NCI-H446 treated with DMSO at 0.1 percent for 48 hours (cell line): ENCODE measurements around the gene SMYD2.
A peak's percentile ranks its signal among the peaks of the same experiment; 100 is the strongest.

ENCODE experiments used
- DNase-seq: peaks from one replicate; lab custom pipeline; 2025; lab: John Stamatoyannopoulos, UW

The SMYD2 gene, protein sequence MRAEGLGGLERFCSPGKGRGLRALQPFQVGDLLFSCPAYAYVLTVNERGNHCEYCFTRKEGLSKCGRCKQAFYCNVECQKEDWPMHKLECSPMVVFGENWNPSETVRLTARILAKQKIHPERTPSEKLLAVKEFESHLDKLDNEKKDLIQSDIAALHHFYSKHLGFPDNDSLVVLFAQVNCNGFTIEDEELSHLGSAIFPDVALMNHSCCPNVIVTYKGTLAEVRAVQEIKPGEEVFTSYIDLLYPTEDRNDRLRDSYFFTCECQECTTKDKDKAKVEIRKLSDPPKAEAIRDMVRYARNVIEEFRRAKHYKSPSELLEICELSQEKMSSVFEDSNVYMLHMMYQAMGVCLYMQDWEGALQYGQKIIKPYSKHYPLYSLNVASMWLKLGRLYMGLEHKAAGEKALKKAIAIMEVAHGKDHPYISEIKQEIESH

DNA sequence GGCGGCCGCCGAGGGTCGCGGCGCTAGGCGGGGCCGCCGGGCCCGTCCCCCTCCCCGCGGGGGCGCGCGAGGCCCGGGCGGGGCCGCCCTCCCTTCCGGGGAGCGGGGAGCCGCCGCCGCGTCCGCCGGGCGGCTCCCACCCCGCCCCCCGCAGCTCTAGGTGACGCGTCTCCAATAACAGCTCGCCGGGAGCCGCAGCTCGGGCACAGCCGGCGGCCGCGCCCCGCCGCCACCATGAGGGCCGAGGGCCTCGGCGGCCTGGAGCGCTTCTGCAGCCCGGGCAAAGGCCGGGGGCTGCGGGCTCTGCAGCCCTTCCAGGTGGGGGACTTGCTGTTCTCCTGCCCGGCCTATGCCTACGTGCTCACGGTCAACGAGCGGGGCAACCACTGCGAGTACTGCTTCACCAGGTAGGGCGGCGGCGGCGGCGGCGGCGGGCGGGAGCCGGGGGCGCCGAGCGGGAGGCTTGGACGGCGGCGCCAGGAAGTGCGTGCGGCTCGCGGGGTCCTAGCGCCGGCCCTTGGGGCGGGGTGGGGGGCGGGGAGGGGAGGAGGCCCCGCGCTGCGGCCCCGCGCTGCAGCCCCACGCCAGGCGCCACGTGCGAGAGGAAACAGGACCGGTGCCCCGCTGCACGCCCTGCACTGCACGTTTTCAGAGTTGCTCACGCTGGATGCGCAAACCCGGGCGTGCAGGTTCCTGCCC is at the start of gene SMYD2:
TSS of gene SMYD2 (plus strand) at position 139 of the 699 bp plus-strand sequence. CDS start at position 235, 96 bp downstream.
- DNase-seq, result peak; percentile 47

DNA sequence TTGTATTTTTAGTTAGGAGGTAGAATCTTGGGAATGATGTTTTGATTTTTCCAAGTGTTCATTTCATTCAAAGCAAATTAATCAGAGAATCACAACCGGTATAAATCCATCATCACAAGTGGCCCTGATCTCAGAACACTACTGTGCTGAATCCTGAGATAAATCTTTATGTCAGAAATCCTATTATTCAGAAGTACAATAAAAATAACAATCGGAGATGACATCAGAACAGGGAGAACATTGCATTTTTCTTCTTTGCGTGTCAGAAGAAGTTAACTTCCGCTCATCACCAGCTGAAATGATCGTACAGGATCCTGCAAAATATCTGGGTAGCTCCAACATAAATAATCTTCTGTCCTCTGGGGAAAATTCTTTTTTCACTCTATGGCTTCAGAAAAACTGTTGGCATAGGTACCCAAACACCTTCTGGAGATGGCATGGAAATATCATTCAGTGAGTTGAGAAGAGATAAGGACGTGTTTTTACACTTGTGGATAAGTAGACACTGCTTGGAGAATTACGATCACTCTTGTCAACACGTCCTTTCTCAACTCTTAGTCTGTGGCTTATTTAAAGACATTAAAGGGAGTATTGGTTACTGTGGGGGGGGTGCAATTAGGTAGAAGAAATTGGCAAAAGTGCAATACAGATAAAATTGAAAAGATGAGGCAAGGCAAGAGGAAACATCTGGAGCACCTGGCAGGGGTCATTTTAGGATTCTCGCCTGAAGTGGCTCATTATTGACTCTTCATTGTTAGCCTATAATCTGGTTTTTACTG is 46.9 kb upstream of the SMYD2 start:
- DNase-seq, result no peak

DNA sequence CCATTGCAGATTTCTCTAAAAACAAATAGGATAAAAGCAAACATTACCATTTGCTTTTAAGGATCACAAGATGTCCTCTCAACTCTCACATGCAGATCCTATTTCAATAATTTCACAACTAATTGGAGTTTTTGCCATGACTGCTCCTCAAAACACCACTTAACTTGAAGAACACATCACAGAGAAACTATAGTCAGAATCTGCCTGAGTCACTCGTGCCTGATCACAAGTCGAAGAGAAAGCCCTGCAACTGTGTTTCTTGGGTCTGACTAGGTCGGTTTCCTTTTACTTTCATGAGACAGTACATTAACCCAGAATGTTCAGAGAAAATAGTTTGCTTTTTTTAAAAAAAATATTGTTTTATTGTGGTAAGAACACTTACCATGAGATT is 46.3 kb upstream of the SMYD2 start:
- no peak for DNase-seq

DNA sequence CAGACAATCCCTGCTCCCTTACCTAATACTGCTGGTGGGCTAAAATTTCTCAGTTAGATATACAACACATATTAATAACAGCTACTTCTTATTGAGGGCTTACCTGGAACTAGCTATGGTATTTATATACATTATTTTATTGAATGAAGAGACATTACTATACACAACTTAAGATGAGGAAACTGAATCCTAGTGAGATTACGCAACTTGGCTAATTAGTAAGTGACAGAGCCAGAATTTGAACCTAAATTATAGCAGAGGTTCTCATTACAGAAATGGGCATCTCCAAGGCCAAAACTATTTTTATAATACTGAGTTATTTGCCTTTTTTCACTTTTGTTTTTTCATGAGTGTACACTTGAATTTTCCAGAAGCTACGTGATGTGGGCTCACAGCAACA is 44.5 kb upstream of the SMYD2 start:
- no peak for DNase-seq

DNA sequence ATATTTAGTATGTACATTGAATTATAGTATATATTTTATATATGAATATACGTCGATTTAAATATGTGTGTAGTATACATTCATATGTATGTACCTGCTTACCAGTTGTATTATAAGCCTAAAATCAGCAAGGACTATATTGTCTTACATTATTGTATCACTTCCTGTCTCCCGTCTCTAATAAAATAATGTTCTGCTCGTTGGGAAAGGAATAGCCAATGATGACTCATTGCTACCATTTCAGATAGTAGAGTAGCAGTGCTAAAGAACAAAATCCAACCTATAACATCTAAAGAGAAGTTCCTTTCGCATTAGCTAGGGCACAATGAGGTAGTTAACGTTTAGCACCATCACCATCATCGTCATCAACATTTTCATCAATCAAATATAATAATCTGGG is 39.9 kb upstream of the SMYD2 start:
- no peak for DNase-seq

DNA sequence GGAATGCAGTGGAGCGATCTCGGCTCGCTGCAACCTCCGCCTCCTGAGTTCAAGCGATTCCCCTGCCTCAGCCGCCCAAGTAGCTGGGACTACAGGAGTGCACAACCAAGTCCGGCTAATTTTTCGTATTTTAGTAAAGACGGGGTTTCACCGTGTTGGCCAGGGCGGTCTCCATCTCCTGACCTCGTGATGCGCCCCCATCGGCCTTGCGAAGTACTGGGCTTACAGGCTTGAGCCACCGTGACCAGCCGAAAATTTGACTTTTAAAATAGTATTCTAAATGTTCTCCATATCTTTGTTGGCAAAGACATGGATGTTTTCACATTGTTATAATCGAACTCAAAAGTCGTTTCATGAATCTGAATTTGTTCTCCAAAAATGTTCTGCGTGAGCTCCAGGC is 36.7 kb upstream of the SMYD2 start:
- no peak for DNase-seq

DNA sequence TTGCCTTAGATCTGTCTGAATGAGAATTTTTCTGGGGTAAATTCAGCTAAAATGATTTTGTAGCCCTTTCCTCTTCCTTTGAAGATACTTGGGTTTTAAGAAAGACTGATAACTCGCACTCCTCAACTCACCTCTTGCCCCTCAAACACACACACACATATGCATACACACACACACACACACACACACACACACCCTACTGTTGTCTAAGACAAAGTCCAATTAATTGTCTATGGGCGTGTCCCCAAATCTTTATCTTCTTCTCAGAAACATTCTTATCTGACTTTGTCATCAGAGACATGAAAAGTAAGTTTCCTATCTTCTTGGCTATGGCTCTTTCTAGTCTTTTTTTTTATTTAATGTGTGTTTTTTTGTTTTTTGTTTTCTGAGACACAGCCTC is 36.1 kb upstream of the SMYD2 start:
- DNase-seq, result no peak

DNA sequence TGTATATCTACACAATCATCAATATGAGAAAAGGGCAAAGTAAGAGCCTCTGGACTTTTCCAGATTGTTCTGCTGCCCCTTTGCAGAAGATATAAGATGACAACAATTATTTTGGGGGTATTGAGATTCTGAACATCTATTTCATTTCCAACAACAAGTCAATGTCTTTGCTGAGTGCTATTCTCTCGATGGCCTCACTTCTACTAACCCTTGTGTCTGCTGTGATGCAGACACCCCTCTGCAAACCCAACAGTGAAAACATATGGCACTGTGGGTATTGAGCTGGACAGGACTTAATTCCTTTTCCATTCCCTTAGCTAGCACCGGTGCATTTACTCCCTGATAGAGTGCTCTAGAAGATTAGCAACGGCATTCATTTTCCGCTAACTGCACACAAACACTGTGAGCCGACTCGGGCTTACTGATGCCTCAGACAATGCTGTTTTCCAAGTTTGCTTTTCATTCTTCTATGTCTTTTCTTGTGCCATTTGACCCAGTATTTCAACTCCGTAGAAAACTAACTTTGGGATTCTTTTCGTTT is 33.4 kb upstream of the SMYD2 start:
- DNase-seq, result no peak

DNA sequence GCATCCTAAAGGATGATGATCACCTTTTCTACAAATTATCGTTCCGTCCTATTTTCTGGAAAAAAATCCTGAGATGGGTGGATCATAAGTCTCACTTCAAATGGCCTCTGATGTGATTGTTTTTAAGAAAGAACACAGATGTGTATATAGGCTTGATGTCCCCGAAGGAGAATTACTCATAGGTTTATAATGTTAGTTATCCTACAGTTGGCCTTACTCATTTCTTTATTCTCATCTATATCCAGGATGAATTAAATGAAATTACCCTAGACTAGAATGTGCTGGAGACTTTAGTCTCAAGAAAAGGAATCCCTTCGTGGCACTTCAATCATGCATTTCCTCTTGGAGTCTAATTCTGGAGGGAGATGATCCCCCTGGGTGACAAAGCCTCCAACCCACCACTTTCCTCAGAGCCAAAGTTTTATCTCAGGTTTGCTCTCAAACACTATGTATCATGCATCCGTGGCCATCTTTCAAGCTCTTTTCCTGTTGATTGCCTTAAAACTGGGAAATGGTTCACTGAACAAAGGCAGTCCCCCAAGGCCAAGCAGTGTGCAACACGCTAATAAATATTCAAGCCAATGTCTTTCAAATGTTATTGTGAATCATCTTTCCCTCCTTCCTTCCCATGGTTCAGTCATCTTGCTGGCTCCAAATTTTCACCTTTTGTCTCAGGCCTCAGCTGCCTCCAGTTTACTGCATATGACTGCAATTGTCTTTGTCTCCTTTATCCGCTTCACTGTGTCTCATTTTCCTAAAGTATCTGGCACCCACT is 32.5 kb upstream of the SMYD2 start:
- no peak for DNase-seq

DNA sequence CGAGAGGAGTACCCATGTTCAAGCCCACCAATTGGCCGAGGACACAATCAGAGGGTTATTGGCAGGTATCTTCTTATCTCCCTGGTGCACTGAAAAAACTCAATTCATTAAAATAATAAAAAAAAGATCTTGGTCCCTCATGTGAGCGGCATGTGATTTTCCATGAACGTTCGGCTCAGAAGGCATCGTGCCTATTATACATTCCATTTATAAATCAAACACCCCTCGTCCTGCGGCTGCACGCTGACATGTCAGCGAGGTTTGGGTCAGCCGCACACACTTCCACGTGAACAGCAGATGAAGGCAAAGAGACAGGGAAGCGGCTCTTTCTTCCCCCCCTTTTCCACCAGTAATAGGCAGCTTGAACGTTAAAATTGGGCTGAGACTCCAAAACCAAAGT is 31.3 kb upstream of the SMYD2 start:
- no peak for DNase-seq

DNA sequence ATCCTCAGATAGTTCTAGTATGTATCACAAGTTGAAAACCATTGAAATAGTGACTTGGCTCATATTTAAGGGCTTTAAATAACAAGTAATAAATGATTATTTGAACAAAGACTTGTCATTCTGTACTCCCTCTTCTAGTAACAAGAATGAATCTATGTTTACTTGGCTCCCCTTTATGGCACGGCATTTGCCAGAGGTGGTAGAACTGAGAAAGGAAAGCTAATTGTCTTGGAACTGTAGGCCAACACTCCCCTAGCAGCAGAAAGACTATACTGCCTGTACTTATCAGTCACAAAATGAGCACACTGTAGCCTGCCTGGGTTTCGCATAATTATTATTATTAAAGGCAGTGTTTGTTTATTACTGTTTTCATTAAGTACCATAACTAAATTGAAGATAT is 29.6 kb upstream of the SMYD2 start:
- no peak for DNase-seq

DNA sequence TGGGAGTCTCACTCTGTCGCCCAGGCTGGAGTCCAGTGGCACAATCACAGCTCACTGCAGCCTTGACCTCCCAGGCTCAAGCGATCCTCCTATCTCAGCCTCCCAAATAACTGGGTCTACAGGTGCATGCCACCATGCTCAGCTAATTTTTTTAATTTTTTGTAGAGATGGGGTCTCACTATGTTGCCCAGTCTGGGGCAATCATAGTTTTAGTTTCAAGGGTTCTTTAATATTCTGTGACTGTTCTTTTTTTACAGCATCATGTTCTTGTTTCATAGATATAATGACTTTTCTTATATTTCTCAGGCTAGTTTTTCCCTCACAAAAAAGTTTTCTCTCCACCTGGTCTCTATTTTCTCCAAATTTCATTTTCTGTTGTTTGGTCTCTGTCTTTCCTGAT is 25.4 kb upstream of the SMYD2 start:
- no peak for DNase-seq

DNA sequence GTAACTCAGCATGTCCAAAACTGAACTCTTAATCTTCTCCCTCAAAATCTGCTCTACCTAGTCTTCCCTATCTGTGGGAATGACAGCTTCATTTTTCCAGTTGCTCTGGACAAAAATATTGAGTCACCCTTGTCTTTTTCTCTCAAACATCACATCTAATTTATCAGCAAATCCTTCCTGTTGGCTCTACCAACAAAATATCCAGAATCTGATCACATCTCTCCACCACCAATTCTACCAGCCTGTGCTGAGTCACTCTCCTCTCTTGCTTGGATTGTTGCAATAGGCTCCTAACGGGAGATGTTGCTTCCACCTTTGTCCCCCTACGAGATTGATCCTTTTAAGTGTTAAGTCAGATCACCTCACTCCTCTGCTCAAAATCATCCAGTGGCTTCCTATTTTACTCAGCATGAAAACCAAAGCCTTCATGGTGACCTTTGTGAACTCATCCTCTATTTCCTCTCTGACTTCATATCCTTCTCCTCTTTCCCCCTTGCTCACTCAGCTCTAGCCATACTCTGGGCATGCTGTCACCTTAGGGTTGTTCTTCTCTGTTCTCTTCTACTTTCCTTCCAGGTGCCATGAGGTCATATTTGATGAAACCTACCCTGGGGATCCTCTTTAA is 21.5 kb upstream of the SMYD2 start:
- DNase-seq, result no peak

DNA sequence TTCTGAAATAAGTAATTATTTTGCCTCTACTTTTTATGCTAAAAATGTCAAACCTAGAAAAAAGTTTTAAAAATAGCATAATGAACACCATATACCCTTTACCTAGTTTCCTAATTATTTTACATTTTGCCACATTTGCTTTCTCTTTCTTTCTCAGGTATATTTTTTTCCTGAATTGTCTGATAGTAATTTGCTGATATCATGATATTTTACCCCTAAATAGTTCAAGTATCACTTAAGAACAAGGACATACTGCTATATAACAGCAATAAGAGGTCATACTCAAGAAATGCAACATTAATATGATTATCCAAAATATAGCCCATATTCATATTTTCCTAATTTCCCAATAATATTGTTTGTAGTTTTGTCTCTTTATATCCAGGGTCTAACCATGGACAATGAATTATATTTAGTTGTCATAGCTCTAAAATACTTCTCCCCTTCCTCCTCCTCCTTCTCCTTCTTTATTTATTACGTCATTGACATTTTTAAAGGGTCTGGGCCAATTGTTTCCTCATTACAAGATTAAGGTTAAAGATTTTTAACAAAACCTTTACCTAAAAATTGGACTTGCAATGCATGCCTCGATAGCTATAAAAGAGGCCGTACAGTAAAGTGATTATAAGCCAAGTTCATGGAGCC is 20.3 kb upstream of the SMYD2 start:
- no peak for DNase-seq

DNA sequence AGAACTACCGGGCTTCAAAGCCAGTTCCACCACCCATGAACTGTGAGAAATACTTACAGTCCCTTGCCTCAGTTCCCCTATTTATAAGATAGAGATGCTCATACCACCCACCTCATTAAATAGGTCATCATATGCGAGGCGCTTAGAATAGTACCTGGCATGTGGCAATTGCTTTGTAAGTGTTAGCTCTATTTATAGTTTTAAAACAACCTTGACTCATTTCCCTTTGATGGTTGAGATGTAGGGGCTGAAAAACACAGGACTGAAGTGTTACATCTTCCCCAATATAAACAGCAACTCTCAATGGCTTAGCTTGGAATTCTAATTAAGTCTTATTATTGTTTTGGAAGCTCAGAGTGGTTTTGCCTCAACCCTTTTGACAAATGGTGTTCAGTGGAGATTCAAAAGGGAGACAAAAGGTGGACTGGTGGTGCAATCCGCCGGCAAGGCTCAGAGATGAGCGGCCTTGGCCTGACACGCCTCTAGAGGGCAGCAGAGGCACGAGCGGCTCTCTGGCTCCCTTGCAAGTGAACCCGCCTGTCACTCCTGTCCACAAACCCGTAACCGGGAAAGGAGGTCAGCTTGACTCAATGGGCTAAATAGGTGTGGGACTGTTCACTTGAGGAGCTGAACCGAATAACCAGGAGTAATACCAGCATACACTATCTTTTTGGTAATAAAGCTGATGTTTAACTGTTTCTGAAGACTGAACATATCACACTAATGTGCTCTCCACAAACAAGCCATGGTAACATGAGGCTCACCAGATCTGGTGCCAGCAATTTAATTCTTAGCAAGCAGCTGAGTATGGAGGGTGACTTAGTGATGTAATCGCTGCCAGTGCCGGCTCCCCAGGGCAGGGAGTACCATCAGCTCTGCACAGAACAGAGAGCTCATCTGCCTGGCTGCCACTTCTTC is 19.5 kb upstream of the SMYD2 start:
- peak; percentile 77 for DNase-seq

DNA sequence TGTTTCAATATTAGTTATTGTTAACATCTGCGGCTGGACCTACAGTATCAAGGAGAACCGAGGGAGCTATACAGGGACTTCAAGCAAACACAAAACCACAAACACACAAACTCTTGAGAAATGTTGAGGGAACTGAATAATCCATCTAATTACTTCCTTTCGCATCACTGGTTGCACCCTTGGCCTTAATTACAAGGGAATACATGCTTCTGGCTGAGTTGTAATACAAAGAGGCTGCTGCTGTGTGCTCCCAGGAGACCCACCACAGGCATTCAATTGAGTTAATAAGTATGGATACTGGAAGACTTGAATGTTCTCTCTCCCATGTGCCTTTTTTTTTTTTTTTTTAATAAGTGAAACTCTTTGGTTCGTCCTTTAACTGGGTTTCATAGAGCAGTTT is 16.8 kb upstream of the SMYD2 start:
- DNase-seq, result no peak

DNA sequence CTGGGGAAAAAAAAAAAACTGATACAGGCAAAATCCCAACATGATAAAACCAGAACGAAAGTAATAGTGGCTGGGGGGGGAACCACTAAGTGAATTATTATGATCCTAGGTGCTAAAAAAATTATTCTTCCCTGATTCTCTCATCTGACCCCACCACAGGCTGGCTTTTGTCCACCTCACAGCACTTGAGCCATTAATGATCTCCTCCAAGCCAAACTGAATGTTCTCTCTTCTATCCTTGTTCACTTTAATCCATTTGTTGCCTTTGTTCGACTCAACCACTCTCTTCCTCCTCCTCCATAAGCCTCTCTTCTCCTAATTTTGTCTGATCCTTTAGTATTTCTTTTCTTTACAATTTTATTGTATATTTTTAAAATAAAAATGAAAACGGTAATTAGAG is 16.0 kb upstream of the SMYD2 start:
- no peak for DNase-seq

DNA sequence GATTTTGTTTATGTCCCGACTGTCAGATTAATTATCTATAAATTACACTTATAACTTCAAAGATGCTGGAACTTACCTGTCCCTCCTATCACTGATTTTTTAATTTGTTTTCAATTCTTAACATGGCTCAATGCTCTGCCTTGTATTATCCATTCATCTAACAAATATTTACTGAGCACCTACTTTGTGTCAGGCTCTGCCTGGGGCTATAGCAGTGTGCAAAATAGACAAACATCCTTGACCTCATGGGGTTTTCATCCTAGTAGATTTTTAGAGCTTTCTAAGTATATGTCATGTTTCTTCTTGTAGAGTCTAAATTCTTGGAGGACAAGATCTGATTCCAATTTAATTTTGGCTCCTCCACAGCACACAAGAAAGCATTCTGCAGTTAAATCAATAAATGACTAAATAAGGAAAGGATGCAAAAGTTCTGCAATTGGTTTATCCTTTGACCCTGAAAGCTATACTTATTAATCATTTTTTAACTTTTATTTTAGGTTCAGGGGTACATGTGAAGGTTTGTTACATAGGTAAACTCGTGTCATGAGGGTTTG is 10.8 kb upstream of the SMYD2 start:
- DNase-seq, result no peak

DNA sequence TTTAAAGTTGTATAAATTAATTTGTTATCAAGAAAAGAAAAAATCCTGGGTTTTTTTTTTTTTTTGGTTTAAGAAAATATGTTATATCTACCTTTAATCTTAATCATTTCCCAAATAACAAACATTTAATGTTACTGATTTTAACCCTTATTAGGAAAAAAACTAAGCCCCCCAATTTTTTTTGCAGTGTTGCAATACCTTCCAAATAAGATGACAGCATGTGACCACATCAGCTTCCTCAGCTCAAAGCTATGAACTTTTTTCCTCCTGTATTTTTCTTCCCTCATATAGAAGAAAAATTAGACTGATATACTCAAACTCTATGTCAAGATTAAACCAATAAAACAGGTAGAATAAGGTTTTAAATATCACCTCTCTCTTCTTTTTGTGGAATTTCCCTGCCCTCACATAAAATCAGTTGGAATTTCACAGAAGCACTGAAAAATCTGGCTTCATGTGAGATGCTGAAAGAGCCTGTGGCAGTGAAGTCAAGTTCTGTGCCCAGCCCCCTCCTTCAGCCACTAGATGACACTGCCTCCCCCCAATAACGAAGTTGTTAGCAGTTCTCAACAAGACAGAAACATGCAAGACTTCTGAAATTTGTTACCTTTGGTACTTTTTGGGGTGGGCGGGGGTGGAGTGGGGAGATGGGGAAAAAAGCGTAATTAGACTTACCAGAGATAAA is 9.6 kb upstream of the SMYD2 start:
- no peak for DNase-seq
